ENCODE data around the gene TMEM106B.

DNA sequence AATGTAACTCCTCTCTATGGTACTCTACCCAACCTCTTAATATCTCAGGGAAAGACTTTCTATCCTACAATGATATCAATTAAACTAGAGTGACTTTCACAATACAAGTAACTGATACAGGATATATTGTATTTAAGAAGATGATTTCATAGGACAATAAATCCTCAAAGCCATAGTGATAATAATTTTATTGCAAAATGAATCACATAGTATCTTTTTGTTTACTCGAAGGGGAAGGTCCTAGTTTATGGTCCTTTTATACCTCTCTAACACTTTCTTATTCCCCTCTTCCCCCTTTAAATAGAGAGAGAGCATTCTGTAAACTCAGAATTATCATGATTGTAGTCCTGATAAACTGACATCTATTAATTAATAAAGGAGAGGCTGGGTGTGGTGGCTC, 56.4 kb downstream of the TMEM106B start:
- TF ChIP-seq, protein P1, sequence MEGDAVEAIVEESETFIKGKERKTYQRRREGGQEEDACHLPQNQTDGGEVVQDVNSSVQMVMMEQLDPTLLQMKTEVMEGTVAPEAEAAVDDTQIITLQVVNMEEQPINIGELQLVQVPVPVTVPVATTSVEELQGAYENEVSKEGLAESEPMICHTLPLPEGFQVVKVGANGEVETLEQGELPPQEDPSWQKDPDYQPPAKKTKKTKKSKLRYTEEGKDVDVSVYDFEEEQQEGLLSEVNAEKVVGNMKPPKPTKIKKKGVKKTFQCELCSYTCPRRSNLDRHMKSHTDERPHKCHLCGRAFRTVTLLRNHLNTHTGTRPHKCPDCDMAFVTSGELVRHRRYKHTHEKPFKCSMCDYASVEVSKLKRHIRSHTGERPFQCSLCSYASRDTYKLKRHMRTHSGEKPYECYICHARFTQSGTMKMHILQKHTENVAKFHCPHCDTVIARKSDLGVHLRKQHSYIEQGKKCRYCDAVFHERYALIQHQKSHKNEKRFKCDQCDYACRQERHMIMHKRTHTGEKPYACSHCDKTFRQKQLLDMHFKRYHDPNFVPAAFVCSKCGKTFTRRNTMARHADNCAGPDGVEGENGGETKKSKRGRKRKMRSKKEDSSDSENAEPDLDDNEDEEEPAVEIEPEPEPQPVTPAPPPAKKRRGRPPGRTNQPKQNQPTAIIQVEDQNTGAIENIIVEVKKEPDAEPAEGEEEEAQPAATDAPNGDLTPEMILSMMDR (conservative IDR thresholded peaks at IDR 0.05; ENCODE audit: low read length) = no peak
- TF ChIP-seq EZH2phosphoT487 (IDR thresholded peaks at IDR 0.05; ENCODE audit: borderline replicate concordance) = no peak

All from Loucy (cell line).